ENCODE results near the gene BCDIN3D.

GRCh38 chr12:49891012-49891411 is 48.1 kb upstream of the BCDIN3D start:
- TF ChIP-seq CTCF (conservative IDR thresholded peaks at IDR 0.05) (no peak), ZFX (IDR thresholded peaks at IDR 0.05) (no peak)

Measured in C4-2B (cell line).